SJCRH30 (cell line): ENCODE results near the gene SLC13A3. TPM values are rescaled to one million over a fixed set of nuclear protein-coding genes. Genes with fewer than 3 reads are reported as not detected.
"Not testable (repeated sequence)": the region's sequence is repeated elsewhere in the genome, so short reads cannot be mapped to it uniquely, and the experiment has no call there.

ENCODE experiments used
- DNase-seq, 2 experiments: peaks; one replicate each; pipeline ENCODE4 v3.0.0-alpha.2; 2015 to 2020
- H3K27ac ChIP-seq: fragments of 250-450 bp; sonication (Bioruptor Pico); 2 replicates; pipeline ENCODE4 v1.5.1; 2020; ENCODE audit warnings: mild to moderate bottlenecking, moderate library complexity
- H3K27me3 ChIP-seq: fragments of 250-450 bp; sonication (Bioruptor Pico); 2 replicates; pipeline ENCODE4 v1.5.1; 2020; ENCODE audit warnings: mild to moderate bottlenecking, moderate library complexity
- H3K36me3 ChIP-seq: fragments of 250-450 bp; sonication (Bioruptor Pico); 2 replicates; pipeline ENCODE4 v1.5.1; 2020; ENCODE audit warnings: mild to moderate bottlenecking, moderate library complexity
- H3K4me1 ChIP-seq: fragments of 250-450 bp; sonication (Bioruptor Pico); 2 replicates; pipeline ENCODE4 v1.5.1; 2020; ENCODE audit warnings: mild to moderate bottlenecking, moderate library complexity
- H3K4me3 ChIP-seq: fragments of 250-450 bp; sonication (Bioruptor Pico); 2 replicates; pipeline ENCODE4 v1.5.1; 2020; ENCODE audit warnings: mild to moderate bottlenecking, moderate library complexity
- H3K9me3 ChIP-seq: fragments of 250-450 bp; sonication (Bioruptor Pico); replicated peaks from 2 replicates; pipeline ENCODE4 v1.5.1; 2020; ENCODE audit warnings: mild to moderate bottlenecking, moderate library complexity
- total RNA-seq: library from RNA; depleted of rRNA; stranded (reverse); fragments of >200 nt; shearing (Covaris generic); gene quantifications from 2 replicates; pipeline ENCODE4 v1.2.3, GENCODE V29; 2014

SLC13A3 gene
- total RNA-seq, 1 experiment from 2014 or later = not detected

- H3K36me3 ChIP-seq = peaks cover 19% of the 10 kb centered on the region
- DNase-seq = no peak
- peak overlapping the region; percentile 79 for H3K27ac ChIP-seq
- no peaks in the 10 kb centered on the region for H3K9me3 ChIP-seq
- no peaks in the 10 kb centered on the region; the same call in 1 of the 2 replicates for H3K4me1 ChIP-seq
- no peaks in the 10 kb centered on the region for H3K27me3 ChIP-seq
- peak overlapping the region; percentile 76 for H3K4me3 ChIP-seq
These were observed 37.2 kb upstream of the SLC13A3 start for GRCh38 chr20:46688151-46689081.

GRCh38 chr20:46683939-46684750 is 32.9 kb upstream of the SLC13A3 start:
- H3K4me1 ChIP-seq = no peaks in the 10 kb centered on the region; the same call in 1 of the 2 replicates
- no peaks in the 10 kb centered on the region for H3K9me3 ChIP-seq
- H3K27me3 ChIP-seq = no peaks in the 10 kb centered on the region
- no peak for DNase-seq
- peaks cover 19% of the 10 kb centered on the region for H3K36me3 ChIP-seq
- no peak overlapping the region for H3K4me3 ChIP-seq
- no peak overlapping the region for H3K27ac ChIP-seq

GRCh38 chr20:46683668-46683938 is 32.3 kb upstream of the SLC13A3 start:
- no peak for DNase-seq
- Histone ChIP-seq H3K4me1 (no peaks in the 10 kb centered on the region; the same call in 1 of the 2 replicates), H3K36me3 (peaks cover 19% of the 10 kb centered on the region), H3K27me3 (no peaks in the 10 kb centered on the region), H3K9me3 (no peaks in the 10 kb centered on the region), H3K27ac (no peak overlapping the region), H3K4me3 (no peak overlapping the region)

- no peak overlapping the region for H3K4me3 ChIP-seq
These were observed 31.9 kb upstream of the SLC13A3 start for GRCh38 chr20:46683011-46683667.

GRCh38 chr20:46682063-46682821 is 31.0 kb upstream of the SLC13A3 start:
- no peaks in the 10 kb centered on the region for H3K4me1 ChIP-seq
- no peak overlapping the region for H3K4me3 ChIP-seq
- DNase-seq = peak in 1 of 2 experiments; percentile 40
- no peak overlapping the region for H3K27ac ChIP-seq
- no peaks in the 10 kb centered on the region for H3K27me3 ChIP-seq
- peaks cover 19% of the 10 kb centered on the region for H3K36me3 ChIP-seq
- no peaks in the 10 kb centered on the region for H3K9me3 ChIP-seq

More at GRCh38 chr20:46683011-46683667, 31.9 kb upstream of the SLC13A3 start:
- H3K27ac ChIP-seq = no peak overlapping the region
- H3K9me3 ChIP-seq = no peaks in the 10 kb centered on the region
- no peaks in the 10 kb centered on the region for H3K27me3 ChIP-seq
- DNase-seq = no peak
- H3K4me1 ChIP-seq = no peaks in the 10 kb centered on the region; the same call in 1 of the 2 replicates
- H3K36me3 ChIP-seq = peaks cover 19% of the 10 kb centered on the region

GRCh38 chr20:46681032-46681854 is 30.0 kb upstream of the SLC13A3 start:
- Histone ChIP-seq H3K4me1 (no peaks in the 10 kb centered on the region), H3K9me3 (no peaks in the 10 kb centered on the region), H3K27ac (no peak overlapping the region), H3K27me3 (no peaks in the 10 kb centered on the region), H3K36me3 (peaks cover 13% of the 10 kb centered on the region), H3K4me3 (no peak overlapping the region)
- DNase-seq = peak; percentile 61 to 87

- Histone ChIP-seq H3K36me3 (peaks cover 7% of the 10 kb centered on the region), H3K9me3 (no peaks in the 10 kb centered on the region), H3K27me3 (no peaks in the 10 kb centered on the region), H3K27ac (no peak overlapping the region), H3K4me1 (no peaks in the 10 kb centered on the region), H3K4me3 (no peak overlapping the region)
- no peak for DNase-seq
These were observed 29.4 kb upstream of the SLC13A3 start for GRCh38 chr20:46680684-46681031.

GRCh38 chr20:46678516-46678915 is 27.3 kb upstream of the SLC13A3 start:
- no peak overlapping the region for H3K27ac ChIP-seq
- no peaks in the 10 kb centered on the region for H3K27me3 ChIP-seq
- no peaks in the 10 kb centered on the region for H3K9me3 ChIP-seq
- H3K36me3 ChIP-seq = no peaks in the 10 kb centered on the region
- no peak for DNase-seq
- H3K4me3 ChIP-seq = no peak overlapping the region
- H3K4me1 ChIP-seq = no peaks in the 10 kb centered on the region

GRCh38 chr20:46677608-46678007 is 26.3 kb upstream of the SLC13A3 start:
- no peak for DNase-seq
- H3K36me3 ChIP-seq = no peaks in the 10 kb centered on the region
- H3K27ac ChIP-seq = no peak overlapping the region
- H3K4me1 ChIP-seq = no peaks in the 10 kb centered on the region
- H3K4me3 ChIP-seq = no peak overlapping the region
- H3K27me3 ChIP-seq = no peaks in the 10 kb centered on the region
- H3K9me3 ChIP-seq = no peaks in the 10 kb centered on the region

- DNase-seq, H3K9me3 ChIP-seq, H3K27me3 ChIP-seq, H3K4me1 ChIP-seq, H3K36me3 ChIP-seq, H3K4me3 ChIP-seq, H3K27ac ChIP-seq: not testable (repeated sequence)
These were observed 25.5 kb upstream of the SLC13A3 start for GRCh38 chr20:46676649-46677316.

- Histone ChIP-seq H3K9me3 (no peaks in the 10 kb centered on the region; the same call in 1 of the 2 replicates), H3K4me3 (no peak overlapping the region), H3K36me3 (no peaks in the 10 kb centered on the region), H3K4me1 (no peaks in the 10 kb centered on the region), H3K27ac (no peak overlapping the region), H3K27me3 (no peaks in the 10 kb centered on the region)
- DNase-seq = no peak
These were observed 23.2 kb upstream of the SLC13A3 start for GRCh38 chr20:46674253-46675083.

GRCh38 chr20:46673394-46674252 is 22.4 kb upstream of the SLC13A3 start:
- Histone ChIP-seq H3K4me1 (no peaks in the 10 kb centered on the region), H3K27me3 (no peaks in the 10 kb centered on the region), H3K36me3 (no peaks in the 10 kb centered on the region), H3K4me3 (no peak overlapping the region), H3K9me3 (no peaks in the 10 kb centered on the region; the same call in 1 of the 2 replicates), H3K27ac (no peak overlapping the region)
- DNase-seq = no peak
